K562 (cell line): ENCODE results near the gene KCNK4. TPM values are rescaled to one million over a fixed set of nuclear protein-coding genes. Genes with fewer than 3 reads are reported as not detected.

Experiments used
- ATAC-seq: fragments of 200-7000 bp; cut with Tn5 transposase; 3 replicates; pipeline ENCODE4 v1.9.1; 2020; ENCODE audit warnings: moderate library complexity
- BruUV-seq: library from RNA; stranded (reverse); fragments of 400-500 nt; replicated peaks from 2 replicates; lab custom pipeline; 2021; lab: Mats Ljungman, UMichigan
- CTCF ChIA-PET: fragments of 300-600 bp; formaldehyde crosslinking; extraction: SDS; loops from one replicate; lab custom pipeline; 2021; ENCODE audit warnings: low intra/inter-chr PET ratio; lab: Yijun Ruan, JAX
- POLR2A ChIA-PET: fragments of 300-600, 350-650 bp; sonication (Branson Sonifier 250); formaldehyde crosslinking; extraction: SDS; loops from one replicate; lab custom pipeline; 2021; ENCODE audit warnings: antibody characterized with exemption, inconsistent platforms; lab: Yijun Ruan, JAX
- DNase-seq, 4 experiments: peaks; one replicate each; pipeline versions ENCODE4 v3.0.0 to v3.0.0-alpha.2; 2011 to 2018; ENCODE audit warnings: low spot score in 3 of 4, mixed read lengths in 3 of 4; ENCODE audit errors: extremely low read depth in 1 of 4
- FAIRE-seq: peaks from 2 replicates; lab custom pipeline; 2011; peaks lifted over from hg19 to GRCh38; lab: Jason Lieb, UNC
- H2AFZ ChIP-seq: 2 replicates; pipeline ENCODE4 v1.6.0; 2011; ENCODE audit warnings: low read depth, low read length, control low read depth, inconsistent platforms
- H3K27ac ChIP-seq: fragments of 200-600 bp; 3 replicates; pipeline ENCODE4 v1.8.0; 2011; ENCODE audit warnings: low read depth, mild to moderate bottlenecking, control low read depth, inconsistent platforms, low read length, moderate library complexity, mixed read lengths; ENCODE audit errors: extremely low read depth
- H3K27me3 ChIP-seq, 2 experiments: fragments of 300-600 bp in 1 of 2; 2 replicates in 1 of 2; 3 replicates in 1 of 2; pipeline versions ENCODE4 v1.6.0 to v1.8.0; 2011; ENCODE audit warnings: inconsistent platforms in 2 of 2, low read length in 2 of 2, mild to moderate bottlenecking in 1 of 2, mixed read lengths in 1 of 2, moderate library complexity in 1 of 2; ENCODE audit not compliant: control insufficient read depth in 2 of 2, insufficient read depth in 2 of 2
- H3K36me3 ChIP-seq: fragments of 300-600 bp; 3 replicates; pipeline ENCODE4 v1.8.0; 2011; ENCODE audit warnings: mild to moderate bottlenecking, low read length, inconsistent platforms; ENCODE audit not compliant: control insufficient read depth, insufficient read depth
- H3K4me1 ChIP-seq, 2 experiments: fragments of 200-600 bp in 1 of 2; replicated peaks in 1 of 2; 2 replicates in 1 of 2; 3 replicates in 1 of 2; pipeline versions ENCODE4 v1.5.1 to v1.8.0; 2011; ENCODE audit warnings: inconsistent platforms in 2 of 2, low read length in 2 of 2, mild to moderate bottlenecking in 1 of 2, mixed read lengths in 1 of 2, moderate library complexity in 1 of 2; ENCODE audit not compliant: control insufficient read depth in 2 of 2, insufficient read depth in 2 of 2
- H3K4me2 ChIP-seq: 2 replicates; pipeline ENCODE4 v1.6.1; 2011; ENCODE audit warnings: low read length, control low read depth, inconsistent platforms, mixed read lengths; ENCODE audit not compliant: insufficient read depth
- H3K4me3 ChIP-seq: fragments of 200-600 bp; sonication (generic), shearing (Covaris generic); 2 replicates; pipeline ENCODE4 v1.5.1; 2016; ENCODE audit warnings: control low read depth, inconsistent platforms
- H3K79me2 ChIP-seq: fragments of 200-600 bp; 3 replicates; pipeline ENCODE4 v1.8.0; 2011; ENCODE audit warnings: low read length, inconsistent platforms; ENCODE audit not compliant: control insufficient read depth, insufficient read depth
- H3K9ac ChIP-seq, 2 experiments: 2 replicates each; pipeline versions ENCODE4 v1.6.0 to v1.6.1; 2011; ENCODE audit warnings: low read depth in 2 of 2, low read length in 2 of 2, control low read depth in 1 of 2, inconsistent platforms in 1 of 2, mild to moderate bottlenecking in 1 of 2, mixed read lengths in 1 of 2; ENCODE audit not compliant: insufficient read depth in 1 of 2
- H3K9me1 ChIP-seq: one replicate; pipeline ENCODE4 v1.6.0; 2011; ENCODE audit warnings: inconsistent platforms, mild to moderate bottlenecking, low read length, moderate library complexity; ENCODE audit not compliant: control insufficient read depth, insufficient read depth
- H3K9me3 ChIP-seq: replicated peaks from 2 replicates; pipeline ENCODE4 v1.5.1; 2011; ENCODE audit warnings: low read depth, low read length, inconsistent platforms; ENCODE audit not compliant: control insufficient read depth, insufficient read depth
- H4K20me1 ChIP-seq: replicated peaks from 2 replicates; pipeline ENCODE4 v1.6.1; 2011; ENCODE audit warnings: low read length, inconsistent platforms, mixed read lengths; ENCODE audit not compliant: control insufficient read depth, insufficient read depth
- ASH1L ChIP-seq: fragments of 450-650 bp; IDR thresholded peaks from 2 replicates; pipeline ENCODE4 v1.6.1; 2018; ENCODE audit warnings: borderline replicate concordance, mild to moderate bottlenecking, low read depth; ENCODE audit not compliant: partially characterized antibody
- FUS ChIP-seq: fragments of 200-400 bp; formaldehyde crosslinking; optimal IDR thresholded peaks from 2 replicates; pipeline ENCODE3; 2017; ENCODE audit warnings: low read depth, low read length
- NCOR1 ChIP-seq: fragments of 450-650 bp; IDR thresholded peaks from 2 replicates; pipeline ENCODE4 v1.6.1; 2016; ENCODE audit warnings: mild to moderate bottlenecking, moderate library complexity
- PHB2 ChIP-seq: fragments of 450-650 bp; IDR thresholded peaks from 2 replicates; pipeline ENCODE4 v1.6.1; 2017; ENCODE audit warnings: low read depth
- POLR2B ChIP-seq: fragments of 450-650 bp; IDR thresholded peaks from 2 replicates; pipeline ENCODE4 v1.6.1; 2018; ENCODE audit warnings: low read depth; ENCODE audit not compliant: partially characterized antibody
- SRSF9 ChIP-seq: fragments of 200-400 bp; formaldehyde crosslinking; IDR thresholded peaks from 2 replicates; pipeline ENCODE4 v1.6.1; 2017; ENCODE audit warnings: low read depth, low read length, borderline replicate concordance
- ZKSCAN3 ChIP-seq: fragments of 250-450 bp; sonication (Bioruptor Pico); IDR thresholded peaks from 2 replicates; pipeline ENCODE4 v1.4.0; 2020
- ZNF3 ChIP-seq: fragments of 250-450 bp; sonication (Bioruptor Pico); IDR thresholded peaks from 2 replicates; pipeline ENCODE4 v1.5.0; 2021; ENCODE audit warnings: mild to moderate bottlenecking, moderate library complexity
- ZNF347 ChIP-seq: fragments of 450-650 bp; formaldehyde crosslinking; IDR thresholded peaks from 2 replicates; pipeline ENCODE4 v1.4.0; 2020; ENCODE audit warnings: low read depth, mild to moderate bottlenecking, moderate library complexity
- WGBS: fragments of 100-300 bp; shearing (Covaris generic); methylation state at CpG from one replicate; pipeline ENCODE4 v1.1.6; 2016; ENCODE audit warnings: low coverage, mixed read lengths; ENCODE audit not compliant: insufficient coverage; ENCODE audit errors: missing lambda C conversion rate; 5-methylcytosine and 5-hydroxymethylcytosine counted together
- in situ Hi-C: fragments of 300-500 bp; cut with MboI; formaldehyde crosslinking; loops from 4 replicates; pipeline ENCODE4 v1.15.0; 2018; ENCODE audit warnings: inconsistent platforms, mixed read lengths
- intact Hi-C: fragments of 100-400 bp; cut with micrococcal nuclease; formaldehyde crosslinking; loops from 2 replicates; pipeline ENCODE4 v1.14.2; 2022
- polyA plus RNA-seq, 8 experiments: library from polyadenylated mRNA; depleted of rRNA in 4 of 8; stranded (reverse) in 5 of 8; unstranded in 3 of 8; fragments of >200 nt; fragmentation: Nextera tagmentation in 2 of 8; fragmentation: Illumina TruSeq in 1 of 8; extraction: Ambion mirVana in 2 of 8; extraction: Trizol in 1 of 8; gene quantifications; 2 replicates each; pipeline versions ENCODE4 v1.2.1 to v1.2.3, GENCODE V29; 2011 to 2014; ENCODE audit warnings: inconsistent platforms in 1 of 8, missing spikeins in 1 of 8
- total RNA-seq, 7 experiments: library from RNA; depleted of rRNA in 6 of 7; stranded (reverse); fragments of >200 nt in 6 of 7; fragmentation: Illumina TruSeq in 2 of 7; extraction: Trizol in 2 of 7; gene quantifications; 2 replicates each; pipeline versions ENCODE4 v1.2.1 to v1.2.3, GENCODE V29; 2011 to 2021; ENCODE audit warnings: low replicate concordance in 1 of 7
- TF ChIP-seq, protein P1 (sequence below): fragments of 450-650 bp; formaldehyde crosslinking; IDR thresholded peaks from 2 replicates; pipeline ENCODE4 v1.4.0; 2022; ENCODE audit warnings: mild to moderate bottlenecking, moderate library complexity
- TF ChIP-seq, protein P2 (sequence below): fragments of 450-650 bp; IDR thresholded peaks from 2 replicates; pipeline ENCODE4 v1.6.1; 2018; ENCODE audit not compliant: partially characterized antibody
- TF ChIP-seq, protein P3 (sequence below): fragments of 250-450 bp; sonication (Bioruptor Pico); IDR thresholded peaks from 2 replicates; pipeline ENCODE4 v1.8.0; 2021; ENCODE audit warnings: moderate library complexity, mild to moderate bottlenecking, inconsistent platforms
- TF ChIP-seq, protein P4 (sequence below), 3 experiments: fragments of 200-800 bp in 1 of 3; sonication (Bioruptor generic) in 1 of 3; sonication (generic) in 1 of 3; formaldehyde crosslinking in 1 of 3; IDR thresholded peaks; 2 replicates each; pipeline versions ENCODE4 v1.6.1 to v1.8.0; 2016 to 2022; ENCODE audit warnings: mild to moderate bottlenecking in 2 of 3, missing compliant biosample characterization in 2 of 3, missing genetic modification characterization in 2 of 3, missing genetic modification reagents in 1 of 3

The KCNK4 gene
- total and polyA plus RNA-seq, 9 of the 15 experiments (the other 6 are each of a cell fraction or from before 2014, with no cell fraction given), result not detected

DNA sequence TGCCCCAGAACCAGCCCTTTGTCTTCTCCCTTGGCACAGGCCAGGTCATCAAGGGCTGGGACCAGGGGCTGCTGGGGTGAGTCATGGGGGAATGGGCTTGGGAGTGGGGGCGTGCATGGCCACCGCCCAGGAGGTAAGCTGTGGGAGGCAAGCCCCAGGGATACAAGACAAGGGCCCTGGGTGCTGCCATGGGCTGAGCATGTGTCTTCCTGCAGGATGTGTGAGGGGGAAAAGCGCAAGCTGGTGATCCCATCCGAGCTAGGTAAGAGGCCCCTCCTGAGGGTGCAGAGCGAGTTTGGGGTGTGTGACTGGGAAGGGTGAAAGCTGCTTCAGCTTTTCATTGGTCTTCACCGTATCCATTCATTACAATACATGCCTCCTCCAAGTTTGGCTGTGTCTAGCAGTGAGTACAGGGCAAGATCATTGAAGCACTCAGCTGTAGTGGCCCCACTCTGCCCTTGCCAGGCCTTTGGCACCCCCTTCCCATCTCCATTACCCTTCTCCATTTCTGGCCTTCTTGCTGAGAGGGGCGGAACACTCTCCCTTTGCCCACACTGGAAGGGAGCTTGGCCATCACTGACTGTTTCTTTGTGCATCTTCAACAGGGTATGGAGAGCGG lies 47.8 kb upstream of the KCNK4 start:
- H4K20me1 ChIP-seq, result 0 out of 2 replicates have a peak, but pooled peaks cover 3% of the 10 kb centered on the region
- H3K9ac ChIP-seq, result peak overlapping the region; percentile 91 to 97
- ChIA-PET CTCF (no interaction called here), POLR2A (interaction anchor here (0.7 to 7.8 kb wide), 13 partner anchors 8 to 135 kb away, joined by 3 to 58 read pairs (median 3); partner anchors contain the start of genes NUDT22, PLCB3 and TRPT1)
- peak overlapping the region; percentile 95 for H3K27ac ChIP-seq
- no TSS peak for BruUV-seq
- DNase-seq (peak in 1 of 4 experiments; percentile 51), ATAC-seq (no peak), FAIRE-seq (no peak)
- no peaks in the 10 kb centered on the region for H3K9me1 ChIP-seq
- in situ Hi-C loops, result no loop called here
- peaks cover 57% of the 10 kb centered on the region for H3K36me3 ChIP-seq
- no peaks in the 10 kb centered on the region for H3K9me3 ChIP-seq
- H3K4me1 ChIP-seq, result peaks cover 34 to 79% of the 10 kb centered on the region in 2 experiments
- peak overlapping the region; percentile 99; the same call in 1 of the 2 replicates for H3K4me3 ChIP-seq
- H3K79me2 ChIP-seq, result peaks cover 60% of the 10 kb centered on the region
- H3K27me3 ChIP-seq, result no peaks in the 10 kb centered on the region
- 67% methylated on average over 8 of the region's 8 CpGs for WGBS
- peak overlapping the region; percentile 92 for H3K4me2 ChIP-seq
- H2AFZ ChIP-seq, result no peak overlapping the region
- intact Hi-C loops, result loop anchor here (10.0 kb wide), 1 partner anchor 61 kb away; the partner anchor contains the start of genes CATSPERZ and ESRRA
- TF ChIP-seq ZKSCAN3 (no peak), ASH1L (no peak), POLR2B (peak; percentile 55), ZNF347 (no peak), NCOR1 (no peak), FUS (no peak), PHB2 (no peak), ZNF3 (CRISPR knock-in tag) (no peak), SRSF9 (no peak)
- TF ChIP-seq, protein P1, sequence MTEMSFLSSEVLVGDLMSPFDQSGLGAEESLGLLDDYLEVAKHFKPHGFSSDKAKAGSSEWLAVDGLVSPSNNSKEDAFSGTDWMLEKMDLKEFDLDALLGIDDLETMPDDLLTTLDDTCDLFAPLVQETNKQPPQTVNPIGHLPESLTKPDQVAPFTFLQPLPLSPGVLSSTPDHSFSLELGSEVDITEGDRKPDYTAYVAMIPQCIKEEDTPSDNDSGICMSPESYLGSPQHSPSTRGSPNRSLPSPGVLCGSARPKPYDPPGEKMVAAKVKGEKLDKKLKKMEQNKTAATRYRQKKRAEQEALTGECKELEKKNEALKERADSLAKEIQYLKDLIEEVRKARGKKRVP (CRISPR knock-in tag), result no peak
- TF ChIP-seq, protein P2, sequence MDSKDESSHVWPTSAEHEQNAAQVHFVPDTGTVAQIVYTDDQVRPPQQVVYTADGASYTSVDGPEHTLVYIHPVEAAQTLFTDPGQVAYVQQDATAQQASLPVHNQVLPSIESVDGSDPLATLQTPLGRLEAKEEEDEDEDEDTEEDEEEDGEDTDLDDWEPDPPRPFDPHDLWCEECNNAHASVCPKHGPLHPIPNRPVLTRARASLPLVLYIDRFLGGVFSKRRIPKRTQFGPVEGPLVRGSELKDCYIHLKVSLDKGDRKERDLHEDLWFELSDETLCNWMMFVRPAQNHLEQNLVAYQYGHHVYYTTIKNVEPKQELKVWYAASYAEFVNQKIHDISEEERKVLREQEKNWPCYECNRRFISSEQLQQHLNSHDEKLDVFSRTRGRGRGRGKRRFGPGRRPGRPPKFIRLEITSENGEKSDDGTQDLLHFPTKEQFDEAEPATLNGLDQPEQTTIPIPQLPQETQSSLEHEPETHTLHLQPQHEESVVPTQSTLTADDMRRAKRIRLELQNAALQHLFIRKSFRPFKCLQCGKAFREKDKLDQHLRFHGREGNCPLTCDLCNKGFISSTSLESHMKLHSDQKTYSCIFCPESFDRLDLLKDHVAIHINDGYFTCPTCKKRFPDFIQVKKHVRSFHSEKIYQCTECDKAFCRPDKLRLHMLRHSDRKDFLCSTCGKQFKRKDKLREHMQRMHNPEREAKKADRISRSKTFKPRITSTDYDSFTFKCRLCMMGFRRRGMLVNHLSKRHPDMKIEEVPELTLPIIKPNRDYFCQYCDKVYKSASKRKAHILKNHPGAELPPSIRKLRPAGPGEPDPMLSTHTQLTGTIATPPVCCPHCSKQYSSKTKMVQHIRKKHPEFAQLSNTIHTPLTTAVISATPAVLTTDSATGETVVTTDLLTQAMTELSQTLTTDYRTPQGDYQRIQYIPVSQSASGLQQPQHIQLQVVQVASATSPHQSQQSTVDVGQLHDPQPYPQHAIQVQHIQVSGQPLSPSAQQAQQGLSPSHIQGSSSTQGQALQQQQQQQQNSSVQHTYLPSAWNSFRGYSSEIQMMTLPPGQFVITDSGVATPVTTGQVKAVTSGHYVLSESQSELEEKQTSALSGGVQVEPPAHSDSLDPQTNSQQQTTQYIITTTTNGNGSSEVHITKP, result no peak
- TF ChIP-seq, protein P3, sequence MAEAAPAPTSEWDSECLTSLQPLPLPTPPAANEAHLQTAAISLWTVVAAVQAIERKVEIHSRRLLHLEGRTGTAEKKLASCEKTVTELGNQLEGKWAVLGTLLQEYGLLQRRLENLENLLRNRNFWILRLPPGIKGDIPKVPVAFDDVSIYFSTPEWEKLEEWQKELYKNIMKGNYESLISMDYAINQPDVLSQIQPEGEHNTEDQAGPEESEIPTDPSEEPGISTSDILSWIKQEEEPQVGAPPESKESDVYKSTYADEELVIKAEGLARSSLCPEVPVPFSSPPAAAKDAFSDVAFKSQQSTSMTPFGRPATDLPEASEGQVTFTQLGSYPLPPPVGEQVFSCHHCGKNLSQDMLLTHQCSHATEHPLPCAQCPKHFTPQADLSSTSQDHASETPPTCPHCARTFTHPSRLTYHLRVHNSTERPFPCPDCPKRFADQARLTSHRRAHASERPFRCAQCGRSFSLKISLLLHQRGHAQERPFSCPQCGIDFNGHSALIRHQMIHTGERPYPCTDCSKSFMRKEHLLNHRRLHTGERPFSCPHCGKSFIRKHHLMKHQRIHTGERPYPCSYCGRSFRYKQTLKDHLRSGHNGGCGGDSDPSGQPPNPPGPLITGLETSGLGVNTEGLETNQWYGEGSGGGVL (CRISPR knock-in tag), result no peak
- TF ChIP-seq, protein P4, sequence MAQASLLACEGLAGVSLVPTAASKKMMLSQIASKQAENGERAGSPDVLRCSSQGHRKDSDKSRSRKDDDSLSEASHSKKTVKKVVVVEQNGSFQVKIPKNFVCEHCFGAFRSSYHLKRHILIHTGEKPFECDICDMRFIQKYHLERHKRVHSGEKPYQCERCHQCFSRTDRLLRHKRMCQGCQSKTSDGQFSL (CRISPR knock-in tag; IDR thresholded peaks at IDR 0.05), result 0 out of 2 replicates have a peak, but pooled peaks have one; percentile 12
- TF ChIP-seq, protein P4 (tag; IDR thresholded peaks at IDR 0.05), result no peak
